Mesenchymal stem cell (in vitro differentiated cells and primary cell): ENCODE measurements around the gene MAGIX.
A peak's percentile ranks its signal among the peaks of the same experiment; 100 is the strongest.
"Not testable (repeated sequence)": the region's sequence is repeated elsewhere in the genome, so short reads cannot be mapped to it uniquely, and the experiment has no call there.

Source experiments
- DNase-seq: peaks from one replicate; pipeline ENCODE4 v3.0.0-alpha.2; 2013
- H2AFZ ChIP-seq: one replicate; pipeline ENCODE4 v1.6.1; 2013; ENCODE audit warnings: low read depth, mild to moderate bottlenecking, control low read depth, inconsistent platforms, low read length, moderate library complexity
- H2AK5ac ChIP-seq: 2 replicates; pipeline ENCODE4 v1.6.1; 2013; ENCODE audit warnings: low read length, moderate library complexity, mild to moderate bottlenecking, inconsistent platforms; ENCODE audit not compliant: severe bottlenecking
- H2BK120ac ChIP-seq: one replicate; pipeline ENCODE4 v1.6.1; 2013; ENCODE audit warnings: low read depth, mild to moderate bottlenecking, inconsistent platforms, low read length, moderate library complexity
- H2BK12ac ChIP-seq, 2 experiments: one replicate each; pipeline ENCODE4 v1.6.1; 2013; ENCODE audit warnings: inconsistent platforms in 2 of 2, low read length in 2 of 2, mild to moderate bottlenecking in 2 of 2, moderate library complexity in 2 of 2, control low read depth in 1 of 2
- H2BK15ac ChIP-seq: one replicate; pipeline ENCODE4 v1.6.1; 2013; ENCODE audit warnings: mild to moderate bottlenecking, low read depth, inconsistent platforms; ENCODE audit not compliant: poor library complexity, severe bottlenecking
- H2BK5ac ChIP-seq: 2 replicates; pipeline ENCODE4 v1.6.1; 2013; ENCODE audit warnings: low read depth, mild to moderate bottlenecking, low read length, control low read depth, inconsistent platforms; ENCODE audit not compliant: poor library complexity, severe bottlenecking
- H3K14ac ChIP-seq, 2 experiments: one replicate each; pipeline ENCODE4 v1.6.1; 2013; ENCODE audit warnings: inconsistent platforms in 2 of 2, low read length in 2 of 2, control low read depth in 1 of 2, mild to moderate bottlenecking in 1 of 2, moderate library complexity in 1 of 2
- H3K18ac ChIP-seq, 2 experiments: one replicate each; pipeline ENCODE4 v1.6.1; 2013; ENCODE audit warnings: inconsistent platforms in 2 of 2, low read length in 2 of 2, control low read depth in 1 of 2, low read depth in 1 of 2, mild to moderate bottlenecking in 1 of 2
- H3K23ac ChIP-seq, 2 experiments: one replicate each; pipeline ENCODE4 v1.6.1; 2013; ENCODE audit warnings: inconsistent platforms in 2 of 2, low read length in 2 of 2, mild to moderate bottlenecking in 2 of 2, moderate library complexity in 2 of 2, control low read depth in 1 of 2
- H3K27ac ChIP-seq: 2 replicates; pipeline ENCODE4 v1.5.1; 2013; ENCODE audit warnings: mild to moderate bottlenecking, moderate library complexity, low read length, control low read depth, inconsistent platforms; ENCODE audit not compliant: poor library complexity, severe bottlenecking
- H3K27me3 ChIP-seq, 2 experiments: 2 replicates each; pipeline versions ENCODE4 v1.6.1 to v1.7.0; 2013; ENCODE audit warnings: low read length in 2 of 2, mild to moderate bottlenecking in 2 of 2, moderate library complexity in 2 of 2, control low read depth in 1 of 2, inconsistent platforms in 1 of 2; ENCODE audit not compliant: control insufficient read depth in 1 of 2, insufficient read depth in 1 of 2
- H3K36me3 ChIP-seq, 2 experiments: 2 replicates each; pipeline versions ENCODE4 v1.6.1 to v1.7.0; 2013; ENCODE audit warnings: low read length in 2 of 2, control low read depth in 1 of 2, inconsistent platforms in 1 of 2, low read depth in 1 of 2, mild to moderate bottlenecking in 1 of 2; ENCODE audit not compliant: insufficient read depth in 2 of 2, control insufficient read depth in 1 of 2
- H3K4ac ChIP-seq, 2 experiments: one replicate each; pipeline ENCODE4 v1.6.1; 2013; ENCODE audit warnings: inconsistent platforms in 2 of 2, low read length in 2 of 2, mild to moderate bottlenecking in 2 of 2, moderate library complexity in 2 of 2, control low read depth in 1 of 2, low read depth in 1 of 2
- H3K4me1 ChIP-seq: 2 replicates; pipeline ENCODE4 v1.6.1; 2013; ENCODE audit warnings: low read depth, low read length, control low read depth; ENCODE audit not compliant: control insufficient read depth, insufficient read depth
- H3K4me2 ChIP-seq: 2 replicates; pipeline ENCODE4 v1.6.1; 2013; ENCODE audit warnings: low read length, mild to moderate bottlenecking, inconsistent platforms; ENCODE audit not compliant: poor library complexity, severe bottlenecking
- H3K4me3 ChIP-seq, 2 experiments: 2 replicates each; pipeline versions ENCODE4 v1.5.1 to v1.7.0; 2013; ENCODE audit warnings: low read length in 2 of 2, mild to moderate bottlenecking in 2 of 2, control low read depth in 1 of 2, low read depth in 1 of 2; ENCODE audit not compliant: insufficient read depth in 1 of 2
- H3K79me1 ChIP-seq: replicated peaks from 2 replicates; pipeline ENCODE4 v1.6.1; 2013; ENCODE audit warnings: mild to moderate bottlenecking, control low read depth, low read length, inconsistent platforms; ENCODE audit not compliant: poor library complexity, severe bottlenecking
- H3K9ac ChIP-seq: 2 replicates; pipeline ENCODE4 v1.7.0; 2013; ENCODE audit warnings: mild to moderate bottlenecking, low read length, moderate library complexity
- H3K9me3 ChIP-seq: 2 replicates; pipeline ENCODE4 v1.7.0; 2013; ENCODE audit warnings: mild to moderate bottlenecking, low read length; ENCODE audit not compliant: control insufficient read depth
- H4K8ac ChIP-seq: one replicate; pipeline ENCODE4 v1.6.1; 2013; ENCODE audit warnings: inconsistent platforms, mild to moderate bottlenecking, low read length, moderate library complexity
- H4K91ac ChIP-seq: one replicate; pipeline ENCODE4 v1.6.1; 2013; ENCODE audit warnings: mild to moderate bottlenecking, low read length, inconsistent platforms
- WGBS: methylation state at CpG from one replicate; pipeline ENCODE4 v1.1.7; 2013; ENCODE audit warnings: mixed read lengths; 5-methylcytosine and 5-hydroxymethylcytosine counted together

The MAGIX gene

GRCh38 chrX:49120091-49120490 is 42.5 kb upstream of the MAGIX start:
- no peak overlapping the region for H2BK120ac ChIP-seq
- H3K9ac ChIP-seq = no peak overlapping the region
- H4K91ac ChIP-seq = no peak overlapping the region
- no peak overlapping the region for H2AK5ac ChIP-seq
- WGBS = 97% methylated on average over 1 of the region's 1 CpG
- peaks cover 5% of the 10 kb centered on the region for H3K4me1 ChIP-seq
- H4K8ac ChIP-seq = no peak overlapping the region
- H2BK5ac ChIP-seq = no peak overlapping the region
- no peak overlapping the region for H3K14ac ChIP-seq
- no peak overlapping the region for H3K27ac ChIP-seq
- no peaks in the 10 kb centered on the region for H3K9me3 ChIP-seq
- DNase-seq = no peak
- H2BK12ac ChIP-seq = no peak overlapping the region
- H3K4me3 ChIP-seq = no peak overlapping the region
- peaks cover 0 to 13% of the 10 kb centered on the region in 2 experiments for H3K27me3 ChIP-seq
- peaks cover 33 to 42% of the 10 kb centered on the region in 2 experiments for H3K36me3 ChIP-seq
- no peak overlapping the region for H2AFZ ChIP-seq
- H2BK15ac ChIP-seq = no peak overlapping the region
- H3K4ac ChIP-seq = no peak overlapping the region
- H3K79me1 ChIP-seq = peaks cover 11% of the 10 kb centered on the region
- no peak overlapping the region for H3K23ac ChIP-seq
- no peak overlapping the region for H3K18ac ChIP-seq
- no peak overlapping the region for H3K4me2 ChIP-seq

- H2BK12ac ChIP-seq = no peak overlapping the region
- no peak overlapping the region for H3K4ac ChIP-seq
- peak overlapping the region; percentile 81 for H3K4me2 ChIP-seq
- no peak overlapping the region for H2BK5ac ChIP-seq
- peak overlapping the region in 1 of 2 experiments; percentile 87 for H3K4me3 ChIP-seq
- peaks cover 12 to 21% of the 10 kb centered on the region in 2 experiments for H3K36me3 ChIP-seq
- WGBS = 100% methylated on average over 3 of the region's 5 CpGs
- peaks cover 0 to 13% of the 10 kb centered on the region in 2 experiments for H3K27me3 ChIP-seq
- no peak overlapping the region for H2BK15ac ChIP-seq
- no peak overlapping the region for H3K27ac ChIP-seq
- H3K9me3 ChIP-seq = no peaks in the 10 kb centered on the region
- H2AFZ ChIP-seq = no peak overlapping the region
- no peak overlapping the region for H4K91ac ChIP-seq
- no peak overlapping the region for H3K14ac ChIP-seq
- H3K79me1 ChIP-seq = peaks cover 10% of the 10 kb centered on the region
- H3K4me1 ChIP-seq = peaks cover 5% of the 10 kb centered on the region
- no peak overlapping the region for H2BK120ac ChIP-seq
- H2AK5ac ChIP-seq = no peak overlapping the region
- no peak for DNase-seq
- peak overlapping the region; percentile 95 for H3K9ac ChIP-seq
- H4K8ac ChIP-seq = no peak overlapping the region
- no peak overlapping the region for H3K23ac ChIP-seq
- H3K18ac ChIP-seq = no peak overlapping the region
Measured at GRCh38 chrX:49122499-49122898, 40.1 kb upstream of the MAGIX start.

GRCh38 chrX:49127742-49128258 is 34.8 kb upstream of the MAGIX start:
- H4K8ac ChIP-seq, H2BK15ac ChIP-seq, H3K18ac ChIP-seq, H2BK5ac ChIP-seq, H3K27me3 ChIP-seq, H3K4me1 ChIP-seq, H3K9me3 ChIP-seq, H3K14ac ChIP-seq, H2AFZ ChIP-seq, H2BK120ac ChIP-seq, H4K91ac ChIP-seq, H3K27ac ChIP-seq, H3K4me3 ChIP-seq, DNase-seq, H3K79me1 ChIP-seq, H3K36me3 ChIP-seq, H2AK5ac ChIP-seq, H3K9ac ChIP-seq, H3K4me2 ChIP-seq, H3K4ac ChIP-seq, H2BK12ac ChIP-seq, H3K23ac ChIP-seq: not testable (repeated sequence)
- 85% methylated on average over 9 of the region's 13 CpGs for WGBS

GRCh38 chrX:49129427-49129826 is 33.1 kb upstream of the MAGIX start:
- no peak overlapping the region for H2BK15ac ChIP-seq
- H3K18ac ChIP-seq = no peak overlapping the region
- no peaks in the 10 kb centered on the region for H3K9me3 ChIP-seq
- H3K4me1 ChIP-seq = no peaks in the 10 kb centered on the region
- no peak overlapping the region for H4K91ac ChIP-seq
- H2BK5ac ChIP-seq = no peak overlapping the region
- no peaks in the 10 kb centered on the region for H3K79me1 ChIP-seq
- no peak overlapping the region for H2BK120ac ChIP-seq
- no peak overlapping the region for H3K9ac ChIP-seq
- H4K8ac ChIP-seq = no peak overlapping the region
- no peak overlapping the region for H3K4me3 ChIP-seq
- H3K23ac ChIP-seq = no peak overlapping the region
- DNase-seq = no peak
- WGBS = 95% methylated on average over 4 of the region's 4 CpGs
- no peaks in the 10 kb centered on the region for H3K36me3 ChIP-seq
- H3K27ac ChIP-seq = no peak overlapping the region
- no peak overlapping the region for H3K4me2 ChIP-seq
- no peak overlapping the region for H3K4ac ChIP-seq
- no peak overlapping the region for H2AK5ac ChIP-seq
- H3K14ac ChIP-seq = no peak overlapping the region
- no peak overlapping the region for H2BK12ac ChIP-seq
- no peak overlapping the region for H2AFZ ChIP-seq
- H3K27me3 ChIP-seq = no peaks in the 10 kb centered on the region
